HCT116 (cell line): ENCODE results near the gene LUZP2.

Experiments used
- CEBPB ChIP-seq: IDR thresholded peaks from 2 replicates; pipeline ENCODE4 v1.6.1; 2012; ENCODE audit warnings: low read depth
- EZH2 ChIP-seq: fragments of 200-600 bp; sonication (generic); IDR thresholded peaks from 2 replicates; pipeline ENCODE4 v1.6.1; 2017; ENCODE audit warnings: antibody characterized with exemption, mixed run types
- POLR2AphosphoS5 ChIP-seq: IDR thresholded peaks from 2 replicates; pipeline ENCODE4 v1.6.1; 2011; ENCODE audit warnings: mild to moderate bottlenecking, low read depth, low read length, moderate library complexity
- TF ChIP-seq, protein P1 (sequence below), 3 experiments: fragments of 200-600 bp in 1 of 3; sonication (generic) in 1 of 3; IDR thresholded peaks in 2 of 3; conservative IDR thresholded peaks in 1 of 3; 2 replicates each; pipeline ENCODE4 v1.5.1; 2012 to 2017; ENCODE audit warnings: low read depth in 2 of 3, low read length in 2 of 3, antibody characterized with exemption in 1 of 3, borderline replicate concordance in 1 of 3, control low read depth in 1 of 3, mild to moderate bottlenecking in 1 of 3, mixed read lengths in 1 of 3, mixed run types in 1 of 3, moderate library complexity in 1 of 3; ENCODE audit not compliant: insufficient read depth in 1 of 3

- TF ChIP-seq, protein P1, sequence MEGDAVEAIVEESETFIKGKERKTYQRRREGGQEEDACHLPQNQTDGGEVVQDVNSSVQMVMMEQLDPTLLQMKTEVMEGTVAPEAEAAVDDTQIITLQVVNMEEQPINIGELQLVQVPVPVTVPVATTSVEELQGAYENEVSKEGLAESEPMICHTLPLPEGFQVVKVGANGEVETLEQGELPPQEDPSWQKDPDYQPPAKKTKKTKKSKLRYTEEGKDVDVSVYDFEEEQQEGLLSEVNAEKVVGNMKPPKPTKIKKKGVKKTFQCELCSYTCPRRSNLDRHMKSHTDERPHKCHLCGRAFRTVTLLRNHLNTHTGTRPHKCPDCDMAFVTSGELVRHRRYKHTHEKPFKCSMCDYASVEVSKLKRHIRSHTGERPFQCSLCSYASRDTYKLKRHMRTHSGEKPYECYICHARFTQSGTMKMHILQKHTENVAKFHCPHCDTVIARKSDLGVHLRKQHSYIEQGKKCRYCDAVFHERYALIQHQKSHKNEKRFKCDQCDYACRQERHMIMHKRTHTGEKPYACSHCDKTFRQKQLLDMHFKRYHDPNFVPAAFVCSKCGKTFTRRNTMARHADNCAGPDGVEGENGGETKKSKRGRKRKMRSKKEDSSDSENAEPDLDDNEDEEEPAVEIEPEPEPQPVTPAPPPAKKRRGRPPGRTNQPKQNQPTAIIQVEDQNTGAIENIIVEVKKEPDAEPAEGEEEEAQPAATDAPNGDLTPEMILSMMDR (IDR thresholded peaks at IDR 0.05 in 2 of 3, conservative IDR thresholded peaks at IDR 0.05 in 1 of 3; ENCODE audit: borderline replicate concordance in 1 of 3, insufficient read depth in 1 of 3, low read depth in 2 of 3, low read length in 2 of 3) = no peak
- no peak for TF ChIP-seq POLR2AphosphoS5
- TF ChIP-seq EZH2 = no peak
- TF ChIP-seq CEBPB = no peak
Observed at GRCh38 chr11:24575392-24575791, 78.5 kb downstream of the LUZP2 start.
